GM12875 (cell line): ENCODE results near the gene ASMTL.
"Not testable (repeated sequence)": the region's sequence is repeated elsewhere in the genome, so short reads cannot be mapped to it uniquely, and the experiment has no call there.

ENCODE experiments used
- H3K4me3 ChIP-seq: one replicate; pipeline ENCODE4 v1.5.1; 2011; ENCODE audit warnings: low read depth, low read length, control low read depth
- CTCF ChIP-seq: IDR thresholded peaks from 2 replicates; pipeline ENCODE4 v1.5.1; 2011; ENCODE audit warnings: low read depth, mild to moderate bottlenecking, control low read depth, inconsistent platforms, low read length, moderate library complexity, borderline replicate concordance; ENCODE audit not compliant: insufficient read depth

ASMTL gene

GRCh38 chrX:1477801-1478458 is 25.2 kb upstream of the ASMTL start:
- TF ChIP-seq CTCF = no peak

DNA sequence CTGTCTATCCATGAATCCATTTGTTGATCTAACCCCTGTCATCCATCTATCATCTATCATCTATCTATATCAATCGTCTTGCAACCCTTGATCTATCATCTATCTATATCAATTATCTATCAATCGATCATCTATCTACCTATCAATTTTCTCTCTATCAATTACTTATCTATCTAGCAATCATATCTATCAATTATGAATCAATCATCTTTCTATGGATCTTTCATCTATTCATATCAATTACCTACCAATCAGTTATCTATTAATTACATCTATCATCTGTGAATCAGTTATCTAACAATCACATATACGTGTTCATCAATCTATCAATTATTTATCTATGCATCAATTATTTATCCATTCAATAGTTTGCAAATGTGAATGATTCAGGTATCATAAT is 24.5 kb upstream of the ASMTL start:
- no peak for TF ChIP-seq CTCF
- no peak overlapping the region for H3K4me3 ChIP-seq

More at GRCh38 chrX:1477801-1478458, 25.2 kb upstream of the ASMTL start:
- H3K4me3 ChIP-seq = no peak overlapping the region

GRCh38 chrX:1476682-1477081 is 24.0 kb upstream of the ASMTL start:
- no peak overlapping the region for H3K4me3 ChIP-seq
- TF ChIP-seq CTCF = no peak

- H3K4me3 ChIP-seq = no peak overlapping the region
- TF ChIP-seq CTCF = peak; percentile 22; the same call in 1 of the 2 replicates
These were observed 23.2 kb upstream of the ASMTL start for GRCh38 chrX:1475881-1476280.

- no peak for TF ChIP-seq CTCF
- no peak overlapping the region for H3K4me3 ChIP-seq
These were observed 22.8 kb upstream of the ASMTL start for GRCh38 chrX:1475481-1475880.

DNA sequence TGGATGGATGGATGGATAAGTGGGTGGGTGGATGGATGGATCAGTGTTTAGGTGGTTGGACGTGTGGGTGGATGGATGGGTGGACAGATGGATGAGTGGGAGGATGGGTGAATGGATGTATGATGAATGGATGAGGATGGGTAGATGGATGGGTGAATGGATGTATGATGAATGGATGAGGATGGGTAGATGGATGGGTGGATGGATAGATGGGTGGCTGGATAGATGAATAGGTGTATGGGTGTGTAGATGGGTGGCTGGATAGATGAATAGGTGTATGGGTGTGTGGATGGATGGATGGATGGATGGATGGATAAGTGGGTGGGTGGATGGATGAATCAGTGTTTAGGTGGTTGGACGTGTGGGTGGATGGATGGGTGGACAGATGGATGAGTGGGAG is 21.9 kb upstream of the ASMTL start:
- H3K4me3 ChIP-seq = not testable (repeated sequence)

DNA sequence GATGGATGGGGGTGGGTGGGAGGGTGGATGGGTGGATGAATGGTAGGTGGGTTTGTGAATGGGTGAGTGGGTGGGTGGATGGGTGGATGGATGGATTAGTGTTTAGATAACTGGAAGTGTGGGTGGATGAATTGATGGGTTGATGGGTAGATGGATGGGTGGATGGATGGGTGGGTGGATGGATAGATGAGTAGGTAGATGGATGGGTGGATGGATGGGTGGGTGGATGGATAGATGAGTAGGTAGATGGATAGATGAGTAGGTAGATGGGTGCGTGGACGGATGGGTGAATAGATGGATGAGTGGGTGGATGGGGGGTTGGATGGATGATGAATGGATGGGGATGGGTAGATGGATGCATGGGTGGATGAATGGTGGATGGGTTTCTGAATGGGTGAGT is 20.3 kb upstream of the ASMTL start:
- no peak for TF ChIP-seq CTCF

More for the DNA sequence above, 20.3 kb upstream of the ASMTL start:
- no peak overlapping the region for H3K4me3 ChIP-seq
